WERI-Rb-1 (cell line): ENCODE data around the gene KCTD17.

ENCODE experiments used
- DNase-seq: peaks from one replicate; pipeline ENCODE4 v3.0.0-alpha.2; 2020
- H3K27ac ChIP-seq: fragments of 250-450 bp; sonication (Bioruptor Pico); 2 replicates; pipeline ENCODE4 v1.5.1; 2020; ENCODE audit warnings: mild to moderate bottlenecking, moderate library complexity
- H3K27me3 ChIP-seq: fragments of 250-450 bp; sonication (Bioruptor Pico); 2 replicates; pipeline ENCODE4 v1.5.1; 2021; ENCODE audit warnings: mild to moderate bottlenecking, low read depth, moderate library complexity; ENCODE audit not compliant: insufficient read depth, severe bottlenecking
- H3K36me3 ChIP-seq: fragments of 250-450 bp; sonication (Bioruptor Pico); 2 replicates; pipeline ENCODE4 v1.5.1; 2020; ENCODE audit warnings: mild to moderate bottlenecking, moderate library complexity
- H3K4me3 ChIP-seq: 2 replicates; pipeline ENCODE4 v1.5.1; 2011; ENCODE audit warnings: low read depth, mild to moderate bottlenecking, control low read depth, low read length
- H3K9me3 ChIP-seq: fragments of 250-450 bp; sonication (Bioruptor Pico); 2 replicates; pipeline ENCODE4 v1.5.1; 2021; ENCODE audit warnings: mild to moderate bottlenecking, moderate library complexity; ENCODE audit not compliant: severe bottlenecking
- CTCF ChIP-seq: IDR thresholded peaks from 2 replicates; pipeline ENCODE4 v1.5.1; 2011; ENCODE audit warnings: low read depth, mild to moderate bottlenecking, control low read depth, inconsistent platforms, low read length

The KCTD17 gene

GRCh38 chr22:37043209-37043827, 8.2 kb upstream of the KCTD17 start:
- H3K36me3 ChIP-seq: no peaks in the 10 kb centered on the region
- H3K4me3 ChIP-seq: no peak overlapping the region
- no peak for TF ChIP-seq CTCF
- peak overlapping the region; percentile 70 for H3K27ac ChIP-seq
- no peaks in the 10 kb centered on the region for H3K9me3 ChIP-seq
- DNase-seq: peak; percentile 50
- H3K27me3 ChIP-seq: no peaks in the 10 kb centered on the region

GRCh38 chr22:37043828-37044538, 7.6 kb upstream of the KCTD17 start:
- TF ChIP-seq CTCF: peak; percentile 94
- no peak overlapping the region for H3K4me3 ChIP-seq
- H3K36me3 ChIP-seq: no peaks in the 10 kb centered on the region
- no peaks in the 10 kb centered on the region for H3K27me3 ChIP-seq
- DNase-seq: peak; percentile 89
- H3K27ac ChIP-seq: peak overlapping the region; percentile 70
- no peaks in the 10 kb centered on the region for H3K9me3 ChIP-seq

- no peak for TF ChIP-seq CTCF
Observed at GRCh38 chr22:37044634-37045625, 6.6 kb upstream of the KCTD17 start.

DNA sequence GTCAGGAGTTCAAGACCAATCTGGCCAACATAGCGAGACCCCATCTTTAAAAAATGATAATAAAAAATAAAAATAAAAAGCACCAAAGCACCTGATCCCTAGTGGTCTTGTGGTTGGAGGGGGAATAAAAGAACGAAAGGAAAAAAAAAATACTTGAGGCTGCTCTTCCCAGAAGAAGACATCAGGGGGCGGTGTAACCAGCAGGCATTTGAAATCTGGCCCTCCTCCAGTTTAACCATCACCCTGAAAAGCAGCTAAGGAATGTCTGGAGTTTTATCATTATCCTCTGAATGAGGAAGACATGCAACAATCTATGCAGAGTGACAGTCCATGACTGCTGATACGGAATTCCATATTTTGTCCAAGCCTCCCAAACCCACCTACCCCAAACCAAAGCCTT, 5.6 kb upstream of the KCTD17 start:
- H3K9me3 ChIP-seq: no peaks in the 10 kb centered on the region
- peak; percentile 76 for TF ChIP-seq CTCF
- no peaks in the 10 kb centered on the region for H3K27me3 ChIP-seq
- no peak overlapping the region for H3K4me3 ChIP-seq
- H3K27ac ChIP-seq: peak overlapping the region; percentile 84
- no peaks in the 10 kb centered on the region for H3K36me3 ChIP-seq
- no peak for DNase-seq

More at GRCh38 chr22:37044634-37045625, 6.6 kb upstream of the KCTD17 start:
- no peaks in the 10 kb centered on the region for H3K36me3 ChIP-seq
- H3K4me3 ChIP-seq: no peak overlapping the region
- H3K9me3 ChIP-seq: no peaks in the 10 kb centered on the region
- no peak overlapping the region; the same call in 1 of the 2 replicates for H3K27ac ChIP-seq
- DNase-seq: no peak
- H3K27me3 ChIP-seq: no peaks in the 10 kb centered on the region

- no peaks in the 10 kb centered on the region for H3K27me3 ChIP-seq
- DNase-seq: no peak
- no peak overlapping the region for H3K4me3 ChIP-seq
- H3K36me3 ChIP-seq: no peaks in the 10 kb centered on the region
- peak overlapping the region; percentile 84 for H3K27ac ChIP-seq
- H3K9me3 ChIP-seq: no peaks in the 10 kb centered on the region
- TF ChIP-seq CTCF: no peak
Observed at GRCh38 chr22:37046589-37046988, 5.0 kb upstream of the KCTD17 start.
